ENCODE data around the gene P2RX5. TPM values are rescaled to one million over a fixed set of nuclear protein-coding genes. Genes with fewer than 3 reads are reported as not detected.

P2RX5 gene
- total RNA-seq, 1 experiment from 2014 or later, result 14.5 TPM

GRCh38 chr17:3681057-3681456 is 14.9 kb downstream of the P2RX5 start:
- no peak for DNase-seq (ENCODE audit: low read depth)

DNA sequence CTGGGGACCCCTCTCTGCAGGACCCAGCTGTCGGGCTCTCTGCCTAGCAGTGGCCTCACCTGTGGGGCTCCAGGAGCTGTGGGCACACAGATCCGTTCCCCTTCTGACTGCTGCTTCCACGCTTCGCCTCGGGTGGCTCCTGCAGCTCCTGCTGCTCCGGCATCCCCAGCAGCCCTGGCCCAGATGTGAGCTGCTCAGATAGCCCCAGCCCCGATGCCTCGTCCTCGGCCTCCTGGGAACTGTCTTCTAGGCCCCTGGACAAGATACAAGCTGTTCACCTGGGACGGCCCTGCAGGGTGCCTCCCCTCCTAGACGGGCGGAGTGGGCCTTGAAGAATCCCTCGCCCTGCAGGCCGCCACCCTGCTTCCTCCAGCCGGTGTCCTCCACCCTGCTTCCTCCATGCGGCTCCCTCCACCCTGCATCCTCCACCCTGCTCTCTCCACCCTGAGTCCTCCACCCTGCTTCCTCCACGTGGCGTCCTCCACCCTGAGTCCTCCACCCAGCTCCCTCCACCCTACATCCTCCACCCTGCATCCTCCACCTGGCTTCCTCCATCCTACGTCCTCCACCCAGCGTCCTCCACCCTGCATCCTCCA is 16.3 kb downstream of the P2RX5 start:
- no peak for DNase-seq (ENCODE audit: low read depth)

DNA sequence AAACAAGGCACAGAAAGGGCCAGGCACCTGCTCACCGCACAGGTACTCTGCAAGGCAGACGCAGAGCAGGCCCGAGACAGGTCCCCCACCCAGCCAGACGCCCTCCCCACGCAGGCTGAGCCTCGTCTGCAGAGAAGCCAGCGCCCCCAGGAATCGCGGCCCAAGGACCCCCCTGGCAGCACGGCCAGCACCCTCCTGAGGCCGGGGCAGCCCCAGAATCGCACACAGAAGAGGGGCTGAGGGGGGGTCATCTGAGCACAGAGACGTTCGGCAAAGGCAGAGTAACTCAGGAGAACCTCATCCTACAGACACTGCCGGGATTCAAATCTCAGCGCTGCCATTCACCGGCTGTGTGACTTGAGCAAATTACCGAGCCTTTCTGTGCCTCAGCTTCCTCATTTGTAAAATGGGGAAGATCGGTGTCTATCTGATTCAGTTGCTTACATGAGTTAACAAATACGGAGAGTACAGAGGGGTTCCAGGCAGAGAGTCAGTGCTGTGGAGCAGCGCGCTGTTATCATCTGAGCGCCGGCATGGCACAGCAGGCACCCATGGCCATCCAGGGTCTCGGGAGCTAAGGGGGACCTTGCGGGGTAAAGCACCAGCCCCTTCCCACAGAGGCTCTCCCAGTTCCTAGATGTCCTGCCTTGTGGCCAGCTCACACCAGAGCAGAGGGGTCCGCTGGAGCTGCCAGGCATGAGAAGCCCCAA is 17.0 kb downstream of the P2RX5 start:
- DNase-seq (ENCODE audit: low read depth), result no peak

GRCh38 chr17:3678095-3678820 is 17.7 kb downstream of the P2RX5 start:
- DNase-seq (ENCODE audit: low read depth), result no peak

DNA sequence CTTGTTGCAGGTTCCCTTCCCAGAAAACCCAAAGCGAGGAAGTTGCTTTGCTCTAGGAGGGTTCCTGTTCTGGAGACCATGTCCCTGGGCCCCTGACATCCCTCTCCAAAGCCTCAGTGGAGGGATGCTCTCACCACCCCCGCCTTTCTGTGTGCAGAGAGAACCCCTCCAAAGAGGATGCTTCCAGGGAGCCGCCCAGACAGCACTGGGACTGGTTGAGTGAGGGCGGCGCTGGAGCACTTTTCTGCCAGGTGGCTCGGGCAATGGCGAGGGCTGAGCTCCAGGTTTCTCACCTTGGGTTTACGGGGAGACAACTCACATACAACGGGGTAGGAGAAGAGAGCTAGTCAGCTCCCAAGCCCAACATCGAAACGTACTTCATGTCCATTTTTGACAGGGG is 20.1 kb downstream of the P2RX5 start:
- no peak for DNase-seq (ENCODE audit: low read depth)

DNA sequence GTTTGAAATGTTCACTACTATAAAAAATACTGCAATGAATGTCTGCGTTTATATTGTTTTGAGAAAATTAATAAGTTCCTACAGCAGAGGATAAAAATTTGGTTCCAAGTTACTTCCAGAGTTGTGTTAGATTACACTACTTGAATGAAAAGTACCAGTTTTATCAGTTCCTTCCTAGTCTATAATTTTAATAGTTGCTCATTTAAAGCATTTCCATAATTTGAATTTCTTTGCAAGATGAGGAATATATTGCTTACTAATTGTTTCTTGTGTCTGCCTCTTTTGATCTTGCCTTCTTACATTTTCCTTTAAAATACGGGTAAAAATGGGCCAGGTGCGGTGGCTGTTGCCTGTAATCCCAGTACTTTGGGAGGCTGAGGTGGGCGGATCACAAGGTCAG is 23.4 kb downstream of the P2RX5 start:
- no peak for DNase-seq (ENCODE audit: low read depth)

GRCh38 chr17:3669548-3669947 is 26.4 kb downstream of the P2RX5 start:
- no peak for DNase-seq (ENCODE audit: low read depth)

DNA sequence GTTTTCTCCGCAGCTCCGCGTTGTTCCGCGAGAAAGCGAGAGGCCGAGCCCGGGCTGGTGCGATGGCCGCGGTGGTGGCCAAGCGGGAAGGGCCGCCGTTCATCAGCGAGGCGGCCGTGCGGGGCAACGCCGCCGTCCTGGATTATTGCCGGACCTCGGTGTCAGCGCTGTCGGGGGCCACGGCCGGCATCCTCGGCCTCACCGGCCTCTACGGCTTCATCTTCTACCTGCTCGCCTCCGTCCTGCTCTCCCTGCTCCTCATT is 26.9 kb downstream of the P2RX5 start:
- DNase-seq (ENCODE audit: low read depth), result no peak

DNA sequence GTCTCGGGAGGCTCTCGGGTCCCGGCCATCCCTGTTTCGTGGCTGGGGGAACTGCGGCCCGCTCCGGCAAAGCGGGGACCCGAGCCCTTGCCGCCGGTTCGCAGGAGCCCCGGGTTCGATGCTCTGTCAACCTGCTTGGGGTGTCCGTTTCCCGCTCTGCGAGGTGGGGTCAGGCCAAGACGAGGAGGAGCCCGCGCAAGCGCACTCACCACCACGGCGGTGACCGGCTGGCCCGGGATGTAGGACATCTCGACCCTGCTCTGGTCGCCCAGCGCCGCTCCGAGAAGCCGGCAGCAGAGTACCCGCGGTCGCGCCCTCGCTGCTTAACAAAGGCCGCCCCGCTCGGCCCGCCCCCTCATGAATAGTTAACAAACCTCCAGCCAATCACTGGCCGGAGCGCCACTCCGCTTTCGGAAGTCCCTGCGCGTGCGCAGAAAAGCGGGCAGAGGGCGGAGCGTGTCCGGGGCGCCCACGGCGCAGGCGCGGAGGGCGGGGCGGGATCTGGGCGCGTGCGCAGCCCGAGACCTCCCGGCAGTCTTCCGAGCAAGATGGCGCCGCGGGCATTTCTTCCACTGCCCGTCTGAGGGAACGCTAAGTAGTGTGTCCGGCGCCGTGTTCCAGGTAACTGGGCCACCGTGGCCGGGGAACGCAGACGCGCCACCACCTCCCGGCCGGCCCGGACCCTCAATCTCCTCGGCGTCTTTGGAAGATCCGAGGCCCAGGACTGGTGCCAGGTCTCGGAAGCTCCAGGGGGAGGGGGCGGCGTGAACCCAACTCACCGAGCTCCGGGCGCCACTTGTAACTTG is 27.5 kb downstream of the P2RX5 start, which contains the start of the genes EMC6 and TAX1BP3:
Gene EMC6, plus strand, starts transcription at position 534 of the 806 bp plus-strand sequence. CDS start 335 bp downstream, outside the sequence.
Gene TAX1BP3, minus strand, starts transcription at position 300 of the 806 bp plus-strand sequence. Its CDS starts 52 bp downstream, at position 248.
- peak; percentile 99 for DNase-seq (ENCODE audit: low read depth)

GRCh38 chr17:3667366-3668278 is 28.3 kb downstream of the P2RX5 start:
- DNase-seq (ENCODE audit: low read depth), result peak; percentile 94

GRCh38 chr17:3666516-3666915 is 29.4 kb downstream of the P2RX5 start:
- DNase-seq (ENCODE audit: low read depth), result no peak

- no peak for DNase-seq (ENCODE audit: low read depth)
Measured at GRCh38 chr17:3665834-3666233, 30.1 kb downstream of the P2RX5 start.

DNA sequence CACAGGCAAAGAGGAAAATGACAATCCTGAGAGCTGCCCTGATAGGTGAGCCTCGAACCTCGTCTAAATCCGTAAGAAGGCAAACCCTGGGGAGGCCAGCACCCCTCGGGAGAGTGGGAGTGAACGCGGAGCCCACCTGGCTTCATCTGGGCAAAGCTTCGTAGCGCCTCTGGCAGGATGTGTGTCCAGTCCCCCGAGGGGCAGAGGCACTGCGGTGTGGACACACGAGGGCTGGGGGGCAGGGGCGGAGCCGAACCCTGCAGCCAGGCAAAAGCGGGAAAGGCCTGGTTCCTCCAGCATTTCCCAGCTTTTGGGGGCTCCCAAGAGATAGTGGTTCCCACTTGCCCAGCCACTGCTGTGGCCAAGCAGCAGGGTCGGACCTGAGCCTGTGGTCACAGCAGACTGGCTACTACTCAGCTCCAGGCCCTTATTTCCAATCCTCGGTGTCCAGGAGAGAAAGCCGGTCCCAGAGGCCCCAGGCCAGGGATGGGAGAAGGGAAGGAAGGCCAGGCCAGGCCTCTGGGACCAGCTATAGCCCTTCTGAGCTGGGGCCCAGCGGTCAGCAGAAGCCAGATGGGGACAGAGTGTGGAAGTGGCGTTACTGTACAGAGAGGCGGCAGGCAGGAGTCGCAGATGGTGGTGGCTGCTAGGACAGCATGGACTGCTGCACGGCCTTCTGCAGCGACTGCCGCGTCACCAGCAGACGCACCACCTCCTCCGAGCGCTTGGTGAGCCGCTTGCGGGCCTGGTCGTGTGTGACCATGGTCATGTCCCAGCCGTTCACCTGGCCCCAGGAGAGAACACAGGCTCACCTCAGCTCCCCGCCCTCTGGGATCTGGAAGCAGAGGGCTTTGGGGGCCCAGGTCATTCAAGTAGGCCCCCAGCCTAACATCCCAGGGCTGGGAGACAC is 32.6 kb downstream of the P2RX5 start:
- DNase-seq (ENCODE audit: low read depth), result no peak

DNA sequence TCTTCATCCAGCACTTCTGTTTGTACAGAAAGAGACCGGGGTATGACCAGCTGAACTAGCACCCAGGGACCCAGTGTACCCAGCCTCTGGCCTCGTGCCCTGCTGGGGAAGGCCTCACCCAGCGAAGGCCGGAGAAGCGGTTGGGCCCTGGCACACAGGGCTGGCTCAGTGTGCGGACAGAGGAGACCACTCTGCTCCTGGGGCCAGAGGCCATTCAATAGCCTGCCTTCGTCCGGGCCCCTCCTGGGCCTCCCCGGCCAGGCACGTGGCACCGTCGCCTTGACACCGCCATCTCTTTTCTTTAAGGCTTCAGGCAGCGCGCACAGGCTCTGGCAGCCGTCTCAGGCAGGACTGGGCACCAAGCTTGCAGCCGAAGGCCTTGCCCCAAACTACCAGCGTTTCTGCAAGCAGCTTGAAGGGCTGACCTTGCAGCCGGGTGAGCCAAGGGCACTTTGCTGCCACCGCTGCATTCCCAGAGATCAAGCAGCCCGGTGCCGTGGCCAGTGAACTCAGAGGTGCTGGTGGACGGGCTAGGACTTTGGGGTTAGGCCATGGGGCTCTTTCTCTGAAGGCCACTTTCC is 35.6 kb downstream of the P2RX5 start:
- DNase-seq (ENCODE audit: low read depth), result peak; percentile 19

DNA sequence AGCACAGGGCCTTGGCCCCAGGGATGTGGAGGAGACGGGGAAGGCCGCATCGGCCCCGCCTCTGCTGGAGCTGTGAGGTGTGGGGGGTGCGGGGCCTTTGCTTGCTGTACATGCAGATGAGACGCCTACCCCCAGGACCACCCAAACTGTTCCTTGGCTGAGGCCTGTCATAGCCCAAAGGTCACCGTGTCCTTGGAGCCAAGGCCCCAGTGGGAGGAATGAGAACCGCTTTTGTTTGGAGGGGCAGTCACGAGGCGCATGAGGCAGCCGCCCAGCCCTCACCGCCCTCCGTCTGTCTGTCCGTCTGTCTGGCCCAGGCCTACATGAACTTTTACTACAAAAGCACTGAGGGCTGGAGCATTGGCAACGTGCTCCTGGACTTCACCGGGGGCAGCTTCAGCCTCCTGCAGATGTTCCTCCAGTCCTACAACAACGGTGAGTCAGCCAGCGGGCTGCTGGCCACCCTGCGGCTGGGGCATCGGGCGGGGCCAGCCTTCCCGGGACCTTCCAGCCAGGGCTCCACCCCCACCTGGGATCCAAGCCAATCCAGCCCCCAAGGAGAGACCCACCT is 36.3 kb downstream of the P2RX5 start:
- DNase-seq (ENCODE audit: low read depth), result peak; percentile 94

GRCh38 chr17:3658784-3659449 is 37.0 kb downstream of the P2RX5 start:
- no peak for DNase-seq (ENCODE audit: low read depth)

GRCh38 chr17:3657874-3658783 is 37.8 kb downstream of the P2RX5 start:
- no peak for DNase-seq (ENCODE audit: low read depth)

GRCh38 chr17:3657588-3657869 is 38.4 kb downstream of the P2RX5 start:
- DNase-seq (ENCODE audit: low read depth), result no peak

Measured in Daoy (cell line).